SH-SY5Y (cell line): Measurements from ENCODE around the gene SUGCT.

Experiments used
- GATA2 ChIP-seq: IDR thresholded peaks from 2 replicates; pipeline ENCODE4 v1.6.1; 2011; ENCODE audit warnings: mild to moderate bottlenecking, low read depth, low read length
- GATA3 ChIP-seq: IDR thresholded peaks from 2 replicates; pipeline ENCODE4 v1.6.1; 2011; ENCODE audit warnings: low read depth, mild to moderate bottlenecking, low read length, moderate library complexity

GRCh38 chr7:40332516-40332915 is 197.7 kb downstream of the SUGCT start:
- TF ChIP-seq GATA2 (no peak), GATA3 (no peak)
